ENCODE data around the gene ACER2.
"Not testable (repeated sequence)": the region's sequence is repeated elsewhere in the genome, so short reads cannot be mapped to it uniquely, and the experiment has no call there.

The ACER2 gene

DNA sequence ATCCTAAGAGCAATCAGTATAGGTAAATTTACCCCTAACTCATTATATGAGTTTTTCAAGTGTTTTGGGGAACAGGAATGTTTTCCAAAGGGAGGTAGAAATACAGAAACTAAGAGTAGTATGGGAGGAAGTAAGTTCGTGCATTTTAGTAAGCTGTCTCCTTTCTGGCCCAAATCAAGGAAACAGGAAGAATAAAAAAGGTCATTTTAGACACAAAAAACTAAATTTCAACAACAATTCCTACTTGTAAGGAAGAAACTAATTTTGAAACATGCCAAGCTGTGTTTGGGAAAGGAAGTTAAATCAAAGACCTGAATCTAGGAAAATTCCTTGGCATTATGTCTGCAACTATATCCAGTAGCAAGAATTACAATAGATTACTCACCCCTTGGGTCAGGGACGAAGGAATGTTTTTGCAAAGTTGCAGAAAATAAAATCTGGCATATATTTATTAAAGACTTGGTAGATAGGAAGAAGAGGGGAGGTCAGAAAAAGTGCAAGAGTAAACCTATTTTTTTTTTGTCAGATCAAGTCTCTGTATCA lies 22.2 kb upstream of the ACER2 start:
- Histone ChIP-seq H3K36me3 (ENCODE audit: insufficient read depth, low read length) (no peaks in the 10 kb centered on the region), H3K4me1 (ENCODE audit: insufficient read depth, low read length) (no peaks in the 10 kb centered on the region), H3K9ac (ENCODE audit: low read depth, low read length) (no peak overlapping the region), H3K9me3 (ENCODE audit: control insufficient read depth, insufficient read depth, low read length) (no peaks in the 10 kb centered on the region)

DNA sequence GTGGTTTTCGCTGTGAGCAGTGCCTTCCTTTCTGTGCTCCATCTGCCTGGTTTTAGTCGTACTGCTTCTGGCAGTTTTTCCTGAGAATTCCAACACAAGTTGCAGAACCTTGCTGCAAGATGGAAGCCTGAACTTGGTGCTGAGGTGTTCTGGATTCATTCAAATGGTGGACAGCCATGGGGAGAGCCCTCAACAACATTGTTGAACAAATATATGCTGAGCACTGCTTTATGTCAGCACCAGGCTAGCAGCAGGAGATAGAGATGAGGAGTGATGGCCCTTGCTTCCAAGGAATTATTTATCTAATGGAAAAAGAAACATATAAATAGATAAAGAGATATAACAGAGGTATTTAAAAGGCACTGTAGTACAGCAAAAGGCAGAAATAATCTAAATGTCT lies 21.5 kb upstream of the ACER2 start:
- no peaks in the 10 kb centered on the region for H3K4me1 ChIP-seq (ENCODE audit: insufficient read depth, low read length)
- H3K9ac ChIP-seq (ENCODE audit: low read depth, low read length): no peak overlapping the region
- H3K36me3 ChIP-seq (ENCODE audit: insufficient read depth, low read length): no peaks in the 10 kb centered on the region
- no peaks in the 10 kb centered on the region for H3K9me3 ChIP-seq (ENCODE audit: control insufficient read depth, insufficient read depth, low read length)

DNA sequence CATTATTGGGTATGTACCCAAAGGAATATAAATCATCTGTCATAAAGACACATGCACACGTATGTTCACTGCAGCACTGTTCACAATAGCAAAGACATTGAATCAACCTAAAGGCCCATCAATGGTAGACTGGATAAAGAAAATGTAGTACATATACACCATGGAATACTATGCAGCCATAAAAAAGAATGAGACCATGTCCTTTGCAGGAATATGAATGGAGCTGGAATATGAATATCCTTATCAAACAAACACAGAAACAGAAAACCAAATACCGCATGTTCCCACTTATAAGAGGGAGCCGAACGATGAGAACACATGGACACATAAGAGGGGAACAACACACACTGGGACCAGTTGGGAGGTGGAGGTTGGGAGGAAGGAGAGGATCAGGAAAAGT lies 19.3 kb upstream of the ACER2 start:
- not testable (repeated sequence) for H3K4me1 ChIP-seq (ENCODE audit: insufficient read depth, low read length); H3K36me3 ChIP-seq (ENCODE audit: insufficient read depth, low read length); H3K9me3 ChIP-seq (ENCODE audit: control insufficient read depth, insufficient read depth, low read length); H3K9ac ChIP-seq (ENCODE audit: low read depth, low read length)

DNA sequence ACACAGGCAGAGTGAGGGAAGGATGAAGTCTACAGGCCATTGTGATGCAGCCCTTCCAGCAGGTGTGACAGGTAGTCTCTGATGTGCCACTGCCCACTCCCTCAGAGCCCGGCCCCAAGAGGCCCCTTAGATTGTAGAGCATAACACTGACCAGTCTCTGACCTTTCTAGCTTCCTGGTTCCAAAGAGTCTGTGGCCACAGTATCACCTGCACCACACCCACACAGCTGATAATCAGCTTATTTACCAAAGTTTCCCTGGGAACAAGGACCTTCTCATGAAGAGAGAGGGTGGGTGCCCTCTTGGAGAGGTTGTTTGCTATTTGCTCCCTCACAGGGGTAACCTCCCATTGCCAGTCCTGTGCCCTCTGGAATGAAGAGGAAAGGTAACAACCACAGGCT lies 11.0 kb upstream of the ACER2 start:
- Histone ChIP-seq H3K9ac (ENCODE audit: low read depth, low read length) (no peak overlapping the region), H3K36me3 (ENCODE audit: insufficient read depth, low read length) (no peaks in the 10 kb centered on the region), H3K4me1 (ENCODE audit: insufficient read depth, low read length) (no peaks in the 10 kb centered on the region), H3K9me3 (ENCODE audit: control insufficient read depth, insufficient read depth, low read length) (no peaks in the 10 kb centered on the region; the same call in 1 of the 2 replicates)

DNA sequence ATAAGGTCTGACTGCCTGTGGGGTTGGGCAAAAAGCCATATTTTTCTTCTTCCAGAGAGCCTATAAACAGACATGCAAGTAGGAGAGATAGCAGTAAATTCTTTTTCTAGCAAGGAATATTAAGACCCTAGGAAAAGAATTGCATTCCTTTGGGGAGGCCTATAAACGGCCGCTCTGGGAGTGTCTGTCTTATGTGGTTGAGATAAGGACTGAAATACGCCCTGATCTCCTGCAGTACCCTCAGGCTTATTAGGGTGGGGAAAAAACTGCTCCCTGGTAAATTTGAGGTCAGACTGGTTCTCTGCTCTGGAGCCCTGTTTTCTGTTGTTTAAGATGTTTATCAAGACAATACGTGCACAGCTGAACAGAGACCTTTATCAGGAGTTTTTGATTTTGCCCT lies 5.6 kb upstream of the ACER2 start:
- not testable (repeated sequence) for H3K9ac ChIP-seq (ENCODE audit: low read depth, low read length); H3K36me3 ChIP-seq (ENCODE audit: insufficient read depth, low read length); H3K4me1 ChIP-seq (ENCODE audit: insufficient read depth, low read length); H3K9me3 ChIP-seq (ENCODE audit: control insufficient read depth, insufficient read depth, low read length)

DNA sequence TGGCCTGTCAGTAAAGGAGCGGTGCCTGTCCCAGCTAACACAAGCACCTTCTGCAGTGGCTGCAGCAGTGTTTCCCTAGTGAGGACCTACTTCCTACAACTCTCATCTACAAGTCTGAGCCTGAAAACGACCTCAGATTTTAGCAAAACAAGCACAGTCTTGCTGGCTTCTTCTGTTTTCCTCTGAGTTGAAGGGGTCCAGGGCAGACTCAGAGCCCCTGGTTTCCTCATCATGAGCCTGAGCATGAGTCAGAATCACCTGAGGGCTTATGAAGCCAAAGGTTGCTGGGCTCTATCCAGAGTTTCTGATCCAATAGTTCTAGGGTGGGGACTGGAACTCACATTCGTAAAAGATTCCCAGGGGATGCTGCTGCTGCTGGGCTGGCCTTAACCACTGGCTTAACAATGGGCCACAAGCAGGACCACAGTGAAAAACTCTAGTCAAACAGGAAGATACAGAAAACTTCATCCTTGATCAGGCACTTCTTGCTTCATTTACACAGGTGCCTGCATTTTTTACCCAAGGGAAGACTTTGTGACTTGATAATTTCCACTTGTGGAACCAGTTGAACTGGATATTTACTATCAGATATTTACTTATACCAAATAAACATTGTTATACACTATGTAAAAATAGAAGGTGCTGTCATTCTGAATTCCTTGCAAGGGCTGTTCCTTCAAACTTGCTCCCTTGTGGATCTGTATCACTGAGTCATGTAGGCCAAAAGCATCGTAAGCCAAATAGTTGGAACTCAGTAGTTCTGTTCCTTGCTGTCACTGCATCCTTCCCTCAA lies 4.3 kb upstream of the ACER2 start:
- H3K9ac ChIP-seq (ENCODE audit: low read depth, low read length): no peak overlapping the region
- H3K9me3 ChIP-seq (ENCODE audit: control insufficient read depth, insufficient read depth, low read length): no peaks in the 10 kb centered on the region; the same call in 1 of the 2 replicates
- H3K36me3 ChIP-seq (ENCODE audit: insufficient read depth, low read length): no peaks in the 10 kb centered on the region
- no peaks in the 10 kb centered on the region for H3K4me1 ChIP-seq (ENCODE audit: insufficient read depth, low read length)

DNA sequence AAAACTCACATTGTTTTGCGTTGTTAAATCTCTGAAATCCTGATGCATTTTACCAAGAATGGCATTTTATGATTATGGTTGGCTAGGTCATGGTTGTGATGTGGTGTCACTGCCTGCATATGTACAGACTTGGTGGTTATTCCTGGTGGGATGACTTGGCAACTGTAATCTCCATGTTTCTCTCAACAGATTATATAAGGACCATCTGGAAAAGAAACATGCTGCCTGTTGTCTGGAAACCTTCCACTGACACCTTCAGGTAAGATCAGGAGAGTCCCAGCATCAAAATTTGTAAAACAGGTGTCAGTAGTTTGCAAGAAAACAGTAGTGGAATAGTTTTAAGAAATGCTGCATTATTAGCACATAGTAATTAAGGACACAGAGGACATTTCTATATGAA lies 3.0 kb upstream of the ACER2 start:
- no peak overlapping the region for H3K9ac ChIP-seq (ENCODE audit: low read depth, low read length)
- no peaks in the 10 kb centered on the region for H3K36me3 ChIP-seq (ENCODE audit: insufficient read depth, low read length)
- H3K4me1 ChIP-seq (ENCODE audit: insufficient read depth, low read length): 0 out of 2 replicates have a peak, but pooled peaks cover 5% of the 10 kb centered on the region
- H3K9me3 ChIP-seq (ENCODE audit: control insufficient read depth, insufficient read depth, low read length): no peaks in the 10 kb centered on the region; the same call in 1 of the 2 replicates

DNA sequence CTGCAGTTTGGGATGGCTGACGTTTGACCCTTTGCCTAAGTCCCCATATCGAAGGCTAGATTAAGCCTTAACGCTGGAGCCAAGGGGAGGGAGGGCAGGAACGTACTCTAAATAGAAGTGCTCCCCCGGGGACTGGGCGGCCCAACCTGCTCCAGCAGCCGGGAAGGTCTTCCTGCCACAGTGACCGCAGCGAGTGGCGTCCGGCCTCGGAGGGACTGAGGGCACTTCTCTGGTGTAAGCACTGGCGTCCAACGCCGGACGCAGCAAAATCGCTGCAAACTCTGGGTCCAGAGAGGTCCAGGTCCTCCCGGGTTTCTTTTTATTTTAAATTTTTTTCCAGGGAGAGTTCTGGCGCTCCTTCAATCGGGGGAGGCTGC lies 505 bp upstream of the ACER2 start:
- Histone ChIP-seq H3K9ac (ENCODE audit: low read depth, low read length) (peak overlapping the region; percentile 88; the same call in 1 of the 2 replicates), H3K4me1 (ENCODE audit: insufficient read depth, low read length) (0 out of 2 replicates have a peak, but pooled peaks cover 5% of the 10 kb centered on the region), H3K9me3 (ENCODE audit: control insufficient read depth, insufficient read depth, low read length) (no peaks in the 10 kb centered on the region), H3K36me3 (ENCODE audit: insufficient read depth, low read length) (no peaks in the 10 kb centered on the region; the same call in 1 of the 2 replicates)

DNA sequence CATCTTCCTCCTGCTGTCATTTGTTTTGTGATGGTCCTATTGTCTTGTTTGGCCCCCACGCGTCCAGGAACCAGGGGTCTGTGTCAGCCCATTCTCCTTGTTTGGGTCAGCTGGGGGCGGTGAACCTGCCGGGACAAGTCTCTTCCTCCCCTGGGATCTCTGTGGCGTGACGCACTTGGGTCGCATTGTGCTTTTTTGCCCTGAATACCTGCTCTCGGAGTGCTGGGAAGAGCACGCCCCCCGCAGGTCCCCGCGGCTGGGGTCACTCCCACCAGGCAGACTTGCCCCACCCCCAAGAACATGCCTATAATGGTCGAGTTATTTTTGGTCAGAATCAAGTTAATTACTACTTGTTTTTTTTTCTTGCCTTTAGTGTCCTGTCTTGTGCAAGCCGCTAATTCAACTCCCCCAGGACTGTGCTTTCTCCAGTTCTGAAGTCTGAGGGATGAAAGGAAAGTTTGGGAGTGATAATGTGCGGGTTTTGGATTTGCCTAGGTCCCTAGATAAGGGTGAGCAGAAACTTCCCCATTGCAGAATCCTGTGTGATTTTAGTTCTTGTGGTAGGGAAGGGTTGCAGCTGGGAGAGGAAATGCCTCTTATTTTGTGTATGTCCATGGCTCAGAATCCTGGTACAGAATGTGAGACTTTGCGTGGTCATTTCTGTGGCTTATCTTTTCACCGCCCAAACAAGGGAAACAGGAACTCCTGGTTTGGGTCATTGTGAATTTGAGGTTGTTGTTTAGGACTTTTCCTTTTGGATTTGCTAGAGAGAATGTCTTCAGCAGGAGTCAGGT lies 789 bp downstream of the ACER2 start:
- H3K9ac ChIP-seq (ENCODE audit: low read depth, low read length): peak overlapping the region; percentile 88
- no peaks in the 10 kb centered on the region; the same call in 1 of the 2 replicates for H3K36me3 ChIP-seq (ENCODE audit: insufficient read depth, low read length)
- H3K4me1 ChIP-seq (ENCODE audit: insufficient read depth, low read length): peaks cover 17% of the 10 kb centered on the region
- no peaks in the 10 kb centered on the region for H3K9me3 ChIP-seq (ENCODE audit: control insufficient read depth, insufficient read depth, low read length)

DNA sequence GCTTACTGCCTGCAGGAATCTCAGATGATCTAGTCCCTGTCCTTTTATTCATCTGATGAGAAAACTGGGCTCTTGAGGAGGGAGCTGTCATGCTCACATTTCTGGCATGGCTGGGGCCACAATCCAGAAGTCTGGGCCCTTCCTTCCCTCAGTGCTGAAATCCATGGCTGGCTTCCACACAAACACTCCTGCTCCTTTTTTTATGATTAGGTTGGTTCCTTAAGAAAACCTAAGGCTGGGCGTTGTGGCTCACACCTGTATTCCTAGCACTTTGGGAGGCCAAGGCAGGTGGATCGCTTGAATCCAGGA lies 1.3 kb downstream of the ACER2 start:
- Histone ChIP-seq H3K9me3 (ENCODE audit: control insufficient read depth, insufficient read depth, low read length) (no peaks in the 10 kb centered on the region), H3K4me1 (ENCODE audit: insufficient read depth, low read length) (peaks cover 20% of the 10 kb centered on the region), H3K9ac (ENCODE audit: low read depth, low read length) (peak overlapping the region; percentile 88; the same call in 1 of the 2 replicates), H3K36me3 (ENCODE audit: insufficient read depth, low read length) (no peaks in the 10 kb centered on the region; the same call in 1 of the 2 replicates)

DNA sequence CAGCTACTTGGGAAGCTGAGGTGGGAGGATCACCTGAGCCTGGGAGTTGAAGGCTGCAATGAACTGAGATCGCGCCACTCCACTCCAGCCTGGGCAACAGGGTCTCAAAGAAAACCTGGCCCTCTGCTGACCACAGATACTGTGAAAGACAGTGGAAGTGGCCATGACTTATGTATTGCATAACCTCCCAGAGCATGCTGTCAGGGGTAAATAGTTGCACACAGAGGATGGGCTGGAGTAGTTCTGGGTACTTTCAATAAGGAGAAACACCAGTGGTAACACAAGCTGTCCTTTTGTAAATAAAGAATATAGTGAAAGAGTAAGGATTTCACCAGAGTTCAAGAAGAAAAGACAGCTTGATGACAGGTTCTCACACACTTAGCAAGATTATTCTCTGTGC lies 1.8 kb downstream of the ACER2 start:
- peaks cover 20% of the 10 kb centered on the region for H3K4me1 ChIP-seq (ENCODE audit: insufficient read depth, low read length)
- H3K36me3 ChIP-seq (ENCODE audit: insufficient read depth, low read length): no peaks in the 10 kb centered on the region; the same call in 1 of the 2 replicates
- no peak overlapping the region for H3K9ac ChIP-seq (ENCODE audit: low read depth, low read length)
- H3K9me3 ChIP-seq (ENCODE audit: control insufficient read depth, insufficient read depth, low read length): no peaks in the 10 kb centered on the region

DNA sequence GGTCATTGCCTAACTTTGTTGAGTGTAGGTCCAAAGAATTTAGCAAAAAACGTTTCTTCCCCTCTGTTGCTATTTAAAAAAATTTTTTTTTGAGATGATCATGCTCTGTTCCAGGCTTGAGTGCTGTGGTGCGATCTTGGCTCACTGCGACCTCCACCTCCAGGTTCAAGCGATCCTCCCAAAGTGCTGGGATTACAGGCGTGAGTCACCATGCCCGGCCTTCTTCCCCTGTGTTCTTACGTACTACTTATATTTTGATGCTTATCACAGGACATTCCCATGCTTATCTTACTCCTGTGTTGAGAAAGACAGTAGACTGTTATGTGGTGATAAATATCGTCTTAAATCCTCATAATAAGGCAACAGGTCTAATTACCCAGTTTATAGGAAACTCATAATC lies 2.5 kb downstream of the ACER2 start:
- H3K9me3 ChIP-seq (ENCODE audit: control insufficient read depth, insufficient read depth, low read length): no peaks in the 10 kb centered on the region
- no peaks in the 10 kb centered on the region; the same call in 1 of the 2 replicates for H3K36me3 ChIP-seq (ENCODE audit: insufficient read depth, low read length)
- H3K4me1 ChIP-seq (ENCODE audit: insufficient read depth, low read length): peaks cover 20% of the 10 kb centered on the region
- H3K9ac ChIP-seq (ENCODE audit: low read depth, low read length): no peak overlapping the region

DNA sequence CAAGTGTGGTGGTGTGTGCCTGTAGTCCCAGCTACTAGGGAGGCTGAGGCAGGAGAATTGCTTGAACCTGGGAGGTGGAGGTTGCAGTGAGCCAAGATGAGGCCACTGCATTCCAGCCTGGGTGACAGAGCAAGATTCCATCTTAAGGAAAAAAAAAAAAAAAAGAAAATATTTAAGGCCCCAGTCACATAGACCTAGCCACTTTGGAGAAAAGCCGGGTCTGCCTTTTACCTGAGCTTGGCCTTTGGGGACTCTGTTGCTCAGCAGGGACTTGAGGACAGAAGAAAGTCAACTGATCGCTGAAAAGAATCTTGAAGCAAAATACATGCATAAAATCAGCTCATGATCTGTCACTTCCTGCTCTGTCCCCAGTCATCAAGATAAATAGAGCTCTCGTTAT lies 4.6 kb downstream of the ACER2 start:
- H3K9me3 ChIP-seq (ENCODE audit: control insufficient read depth, insufficient read depth, low read length); H3K9ac ChIP-seq (ENCODE audit: low read depth, low read length); H3K36me3 ChIP-seq (ENCODE audit: insufficient read depth, low read length): not testable (repeated sequence)
- peaks cover 20% of the 10 kb centered on the region for H3K4me1 ChIP-seq (ENCODE audit: insufficient read depth, low read length)

DNA sequence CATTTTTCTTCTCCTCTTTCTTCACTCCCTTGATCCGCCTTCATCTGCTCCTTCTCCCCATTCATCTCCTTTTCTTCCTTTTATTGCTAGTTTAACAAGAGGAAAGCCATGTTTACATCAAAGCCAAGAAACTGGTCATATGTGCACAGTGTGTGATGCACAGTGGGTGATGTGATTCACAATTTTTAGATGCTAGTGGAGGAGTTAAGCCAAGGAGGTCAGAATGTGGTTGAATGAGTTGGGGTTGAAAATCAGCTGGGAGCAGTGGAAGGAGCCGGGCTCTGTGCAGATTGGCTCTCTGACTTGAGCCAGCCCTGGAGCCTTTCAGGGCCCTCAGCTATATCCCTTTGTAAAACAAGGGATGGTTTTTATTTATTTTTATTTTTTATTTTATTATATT lies 7.3 kb downstream of the ACER2 start:
- no peak overlapping the region for H3K9ac ChIP-seq (ENCODE audit: low read depth, low read length)
- no peaks in the 10 kb centered on the region; the same call in 1 of the 2 replicates for H3K36me3 ChIP-seq (ENCODE audit: insufficient read depth, low read length)
- H3K9me3 ChIP-seq (ENCODE audit: control insufficient read depth, insufficient read depth, low read length): no peaks in the 10 kb centered on the region
- H3K4me1 ChIP-seq (ENCODE audit: insufficient read depth, low read length): peaks cover 14% of the 10 kb centered on the region

DNA sequence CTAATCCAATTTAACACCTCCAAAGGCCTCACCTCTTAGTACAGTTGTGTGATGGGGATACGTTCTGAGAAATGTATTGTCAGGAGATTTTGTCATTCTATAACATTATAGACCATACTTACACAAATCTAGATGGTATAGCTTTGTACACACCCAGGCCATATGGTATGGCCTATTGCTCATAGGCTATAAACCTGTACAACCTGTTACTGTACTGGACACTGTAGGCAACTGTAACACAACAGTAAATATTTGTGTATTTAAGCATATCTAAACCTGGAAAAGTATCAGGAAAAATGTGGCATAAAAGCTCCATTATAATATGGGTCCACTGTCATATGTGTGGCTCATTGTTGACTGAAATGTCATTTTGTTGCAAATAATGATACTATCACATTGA lies 12.1 kb downstream of the ACER2 start:
- Histone ChIP-seq H3K9ac (ENCODE audit: low read depth, low read length) (no peak overlapping the region), H3K36me3 (ENCODE audit: insufficient read depth, low read length) (no peaks in the 10 kb centered on the region), H3K9me3 (ENCODE audit: control insufficient read depth, insufficient read depth, low read length) (no peaks in the 10 kb centered on the region), H3K4me1 (ENCODE audit: insufficient read depth, low read length) (peaks cover 17% of the 10 kb centered on the region)

All from ES-I3 (cell line).